NCI-H1694 treated with DMSO at 0.1 percent for 48 hours (cell line): Measurements from ENCODE around the gene UTF1.

Experiments used
- DNase-seq: peaks from one replicate; lab custom pipeline; 2025; lab: John Stamatoyannopoulos, UW

The UTF1 gene

DNA sequence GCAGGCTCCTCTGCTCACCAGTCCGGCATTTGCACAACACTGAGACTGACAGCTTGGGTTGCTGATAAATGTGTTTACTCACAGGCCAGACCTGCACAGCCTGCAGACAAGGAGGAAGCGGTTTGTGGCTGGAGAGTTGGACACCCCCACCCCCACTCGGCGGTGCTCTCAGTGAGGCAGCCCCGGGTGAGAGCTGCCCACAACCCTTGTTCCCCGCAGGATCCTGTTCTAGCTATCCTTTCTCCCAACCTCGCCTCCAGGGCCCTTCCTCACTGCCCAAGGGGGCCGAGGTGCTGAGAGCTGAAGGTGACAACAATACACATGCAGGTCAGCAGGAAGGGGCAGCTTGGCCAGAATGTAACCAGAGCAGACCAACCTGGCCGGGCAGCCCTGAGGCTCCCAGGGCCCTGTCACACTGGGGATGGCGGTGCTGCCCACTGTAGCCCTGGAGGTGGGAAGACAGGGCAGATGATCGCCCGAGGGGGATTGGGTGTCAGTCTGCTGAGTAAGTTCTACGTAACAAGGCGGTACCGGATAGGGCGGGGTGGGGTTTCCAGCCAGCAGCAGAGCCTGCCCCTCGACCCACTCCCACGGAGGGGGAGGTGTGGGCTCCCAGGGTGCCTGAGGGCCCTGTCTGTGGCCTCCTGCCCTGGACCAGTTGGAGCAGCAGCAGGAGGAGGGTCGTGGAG is 48.7 kb downstream of the UTF1 start:
- no peak for DNase-seq

DNA sequence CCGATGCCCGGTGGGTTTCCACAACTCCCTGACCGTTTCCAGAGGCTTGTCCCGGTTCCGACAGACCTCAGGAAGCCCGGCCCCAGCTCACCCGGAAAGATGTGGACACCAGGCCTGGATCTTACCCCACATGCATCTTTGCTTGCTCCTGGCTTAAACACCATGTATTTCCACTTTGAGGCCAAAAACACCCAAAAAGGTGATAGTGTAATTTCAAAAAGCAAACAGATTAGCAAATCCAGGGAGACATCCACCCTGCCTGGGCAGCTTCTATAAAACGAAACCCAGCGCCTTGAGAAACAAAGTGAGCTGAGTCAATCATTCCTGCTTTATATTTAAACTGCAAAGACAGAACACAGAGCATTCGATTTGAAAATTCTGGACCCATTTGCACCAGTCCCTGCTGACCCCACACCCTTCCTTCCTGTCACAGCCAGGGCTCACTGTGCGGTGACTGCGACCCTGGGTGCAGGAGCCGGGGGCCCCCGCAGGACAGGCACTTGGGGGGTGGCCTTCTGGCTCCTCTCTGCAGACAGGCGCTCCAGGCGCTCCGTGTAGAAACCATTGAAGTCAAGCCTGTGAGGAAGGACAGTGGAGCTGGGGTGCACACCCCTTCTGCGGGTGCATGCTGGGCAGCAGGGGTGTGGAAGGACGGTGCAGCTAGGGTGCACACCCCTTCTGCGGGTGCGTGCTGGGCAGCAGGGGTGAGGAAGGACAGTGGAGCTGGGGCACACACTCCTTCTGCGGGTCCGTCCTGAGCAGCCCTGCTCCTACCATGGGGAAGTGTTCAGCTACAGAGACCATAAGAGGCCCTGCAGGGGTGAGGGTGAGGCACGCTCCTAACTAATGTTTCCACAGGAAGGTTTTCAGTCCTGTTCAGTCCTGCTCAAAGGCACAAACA is 49.6 kb downstream of the UTF1 start:
- DNase-seq, result no peak

DNA sequence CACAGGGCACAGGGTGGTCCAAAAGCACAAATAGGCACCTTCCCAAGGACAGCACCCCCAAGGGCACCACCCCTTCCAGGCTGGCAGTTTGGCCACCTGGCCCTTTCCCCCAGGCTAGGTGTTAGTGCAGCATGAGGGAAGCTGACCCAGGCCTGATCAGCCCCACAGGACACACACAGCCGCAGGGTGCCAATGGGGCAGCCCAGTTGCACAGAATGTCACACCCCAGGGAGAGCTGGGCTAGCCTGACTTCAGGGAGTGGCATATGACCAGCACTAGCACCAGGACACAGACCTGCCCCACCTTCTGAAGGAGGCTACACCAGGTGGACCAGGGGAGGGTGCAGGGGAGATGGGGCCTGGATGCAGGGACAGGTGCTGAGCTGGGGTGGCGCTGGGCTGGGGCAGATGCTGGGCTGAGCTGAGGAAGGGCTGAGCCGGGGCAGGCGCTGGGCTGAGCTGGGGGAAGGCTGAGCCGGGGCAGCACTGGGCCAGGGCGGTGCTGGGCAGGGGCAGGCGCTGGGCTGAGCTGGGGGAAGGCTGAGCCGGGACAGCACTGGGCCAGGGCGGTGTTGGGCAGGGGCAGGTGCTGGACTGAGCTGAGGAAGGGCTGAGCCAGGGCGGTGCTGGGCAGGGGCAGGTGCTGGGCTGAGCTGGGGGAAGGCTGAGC is 50.5 kb downstream of the UTF1 start:
- DNase-seq, result no peak

DNA sequence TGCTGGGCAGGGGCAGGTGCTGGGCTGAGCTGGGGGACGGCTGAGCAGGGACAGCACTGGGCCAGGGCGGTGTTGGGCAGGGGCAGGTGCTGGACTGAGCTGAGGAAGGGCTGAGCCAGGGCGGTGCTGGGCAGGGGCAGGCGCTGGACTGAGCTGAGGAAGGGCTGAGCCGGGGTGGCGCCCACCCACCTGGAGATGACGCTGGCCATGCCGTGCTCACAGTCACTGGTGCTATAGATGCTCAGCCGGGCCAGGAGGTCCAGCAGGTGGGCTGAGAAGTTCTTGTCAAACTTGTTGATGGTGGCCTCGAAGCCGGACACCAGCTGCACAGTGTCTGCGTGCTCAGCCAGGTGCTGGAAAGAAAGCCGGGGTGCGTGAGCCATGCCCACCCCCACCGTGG is 51.1 kb downstream of the UTF1 start:
- no peak for DNase-seq
